Lower leg skin (tissue), 4 donors: ENCODE results near the gene LMAN1. TPM values are rescaled to one million over a fixed set of nuclear protein-coding genes. Genes with fewer than 3 reads are reported as not detected.

Source experiments
- DNase-seq, 2 donors: peaks; one replicate each; pipeline ENCODE4 v3.0.0-alpha.2; 2019; ENCODE audit warnings: low spot score in 2 of 2
- H3K4me3 ChIP-seq: fragments of 200-600 bp; sonication (generic); 2 replicates; pipeline ENCODE4 v1.5.1; 2017; ENCODE audit warnings: mild to moderate bottlenecking, low read depth; ENCODE audit not compliant: poor library complexity, severe bottlenecking
- CTCF ChIP-seq, 3 donors: fragments of 450-650 bp; IDR thresholded peaks; one replicate each; pipeline ENCODE4 v1.5.1; 2016; ENCODE audit warnings: antibody characterized with exemption in 3 of 3, mild to moderate bottlenecking in 3 of 3, moderate library complexity in 2 of 3
- POLR2A ChIP-seq, 2 donors: fragments of 450-650 bp; IDR thresholded peaks; one replicate each; pipeline ENCODE4 v1.6.1; 2016 to 2017; ENCODE audit warnings: antibody characterized with exemption in 2 of 2, mild to moderate bottlenecking in 1 of 2, moderate library complexity in 1 of 2
- WGBS, 2 donors: methylation state at CpG; one replicate each; pipeline ENCODE4 v1.1.5; 2018; 5-methylcytosine and 5-hydroxymethylcytosine counted together
- intact Hi-C: fragments of 100-400 bp; cut with DNase I; formaldehyde crosslinking; loops from one replicate; pipeline ENCODE4 v1.15.0; 2023; ENCODE audit warnings: low total_unique reads
- total RNA-seq, 4 donors: library from RNA; depleted of rRNA; stranded (reverse); fragments of >200 nt; gene quantifications; one replicate each; pipeline ENCODE4 v1.1.0, GENCODE V29; 2016

Gene LMAN1
- total RNA-seq, 4 donors from 2014 or later = 26.0 to 55.7 (median 36.4) TPM

DNA sequence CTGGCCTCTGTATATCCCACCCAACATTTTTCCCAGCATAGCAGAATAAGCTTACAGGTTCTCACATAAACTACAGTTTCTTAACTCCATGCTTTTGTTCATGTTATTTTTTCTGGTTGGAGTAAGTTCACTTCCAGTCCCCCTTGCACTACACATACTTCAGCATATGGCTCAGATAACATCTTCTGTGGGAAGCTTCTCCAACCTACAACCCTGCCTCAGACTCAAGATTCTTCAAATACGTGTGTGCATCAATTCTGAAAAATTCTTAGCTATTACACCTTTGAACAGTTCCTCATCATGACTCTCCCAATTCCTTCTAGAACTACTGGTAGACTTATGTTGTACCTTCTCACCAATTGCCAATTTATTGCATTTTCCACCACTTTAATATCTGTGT, 33.1 kb downstream of the LMAN1 start:
- intact Hi-C loops = no loop called here
- no peak overlapping the region for H3K4me3 ChIP-seq
- no peak for DNase-seq
- TF ChIP-seq CTCF (IDR thresholded peaks at IDR 0.05) (no peak), POLR2A (IDR thresholded peaks at IDR 0.05) (no peak)
- WGBS, 2 donors = 93 to 96% methylated on average over 1 of the region's 1 CpG

DNA sequence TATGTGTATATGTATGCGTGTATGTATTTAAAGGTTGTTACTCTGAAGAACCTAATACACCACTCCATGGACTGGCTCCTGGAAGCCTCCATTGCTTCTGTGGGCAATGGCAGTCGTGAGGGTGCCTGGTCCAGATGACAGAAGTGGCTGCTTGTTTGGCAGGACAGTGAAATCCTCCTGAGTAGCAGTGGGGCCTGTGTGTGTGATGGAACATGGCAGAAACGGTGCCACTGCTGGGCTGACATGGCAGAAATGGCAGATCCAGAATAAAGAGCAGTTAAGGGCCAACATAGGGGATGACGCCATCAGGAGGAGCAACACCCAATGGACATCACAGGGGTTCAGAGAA, 34.5 kb downstream of the LMAN1 start:
- intact Hi-C loops = no loop called here
- no peak for TF ChIP-seq POLR2A (IDR thresholded peaks at IDR 0.05)
- no peak for TF ChIP-seq CTCF (IDR thresholded peaks at IDR 0.05)
- 89 to 94% methylated on average over 4 of the region's 4 CpGs for WGBS, 2 donors
- DNase-seq = no peak
- H3K4me3 ChIP-seq = no peak overlapping the region

DNA sequence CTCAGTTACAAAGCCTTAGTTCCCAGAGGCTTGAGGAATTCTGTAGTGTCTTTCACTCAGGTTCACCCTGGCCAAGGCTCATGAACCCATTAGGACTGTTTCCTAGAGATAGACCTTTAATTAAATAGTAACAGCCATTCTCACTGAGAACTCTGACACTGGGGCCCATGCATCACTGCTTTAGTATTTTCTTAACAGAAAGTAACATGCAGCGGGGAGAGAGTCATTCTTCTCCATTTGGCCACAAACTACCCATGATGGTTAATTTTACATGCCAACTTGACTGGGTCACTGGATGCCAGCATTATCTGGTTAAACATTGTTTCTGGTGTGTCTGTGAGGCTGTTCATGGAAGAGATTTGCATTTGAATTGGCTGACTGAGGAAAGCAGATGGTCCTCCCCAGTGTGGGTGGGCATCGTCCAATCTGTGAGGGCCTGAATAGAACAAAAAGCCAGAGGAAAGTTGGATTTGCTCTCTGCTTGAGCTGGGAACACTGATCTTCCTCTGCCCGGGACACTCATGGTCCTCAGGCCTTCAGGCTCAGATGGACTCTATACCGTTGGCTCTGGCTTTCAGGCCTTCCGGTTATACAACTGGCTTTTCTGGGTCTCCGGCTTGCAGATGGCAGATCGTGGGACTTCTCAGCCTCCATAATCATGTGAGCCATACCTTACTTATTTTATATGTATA, 35.0 kb downstream of the LMAN1 start:
- no peak overlapping the region for H3K4me3 ChIP-seq
- intact Hi-C loops = no loop called here
- no peak for DNase-seq
- 90 to 97% methylated on average over 7 of the region's 7 CpGs for WGBS, 2 donors
- no peak for TF ChIP-seq CTCF (IDR thresholded peaks at IDR 0.05)

- 73 to 83% methylated on average over 4 of the region's 4 CpGs for WGBS, 2 donors
Measured at GRCh38 chr18:59318460-59319050, 40.5 kb downstream of the LMAN1 start, which contains the start of gene CPLX4. Gene CPLX4, minus strand, starts transcription at chr18:59318649. Its CDS starts 187 bp downstream, at chr18:59318462.

GRCh38 chr18:59311631-59312030, 47.4 kb downstream of the LMAN1 start:
- intact Hi-C loops = no loop called here
- WGBS, 2 donors = 69 to 75% methylated on average over 7 of the region's 7 CpGs
- TF ChIP-seq CTCF (IDR thresholded peaks at IDR 0.05) (no peak), POLR2A (IDR thresholded peaks at IDR 0.05) (no peak)
- DNase-seq = no peak
- H3K4me3 ChIP-seq = no peak overlapping the region

More at GRCh38 chr18:59318460-59319050, 40.5 kb downstream of the LMAN1 start, which contains the start of gene CPLX4:
- DNase-seq = no peak
- TF ChIP-seq CTCF (IDR thresholded peaks at IDR 0.05) (no peak), POLR2A (IDR thresholded peaks at IDR 0.05) (no peak)
- H3K4me3 ChIP-seq = no peak within 1 kb of the TSS
- intact Hi-C loops = no loop called here
